ENCODE results near the gene MYMX. TPM values are rescaled to one million over a fixed set of nuclear protein-coding genes. Genes with fewer than 3 reads are reported as not detected.
A peak's percentile ranks its signal among the peaks of the same experiment; 100 is the strongest.

Gene MYMX
- total and polyA plus RNA-seq, 2 of the 13 experiments (the other 11 are each of a cell fraction or from before 2014, with no cell fraction given), result not detected

DNA sequence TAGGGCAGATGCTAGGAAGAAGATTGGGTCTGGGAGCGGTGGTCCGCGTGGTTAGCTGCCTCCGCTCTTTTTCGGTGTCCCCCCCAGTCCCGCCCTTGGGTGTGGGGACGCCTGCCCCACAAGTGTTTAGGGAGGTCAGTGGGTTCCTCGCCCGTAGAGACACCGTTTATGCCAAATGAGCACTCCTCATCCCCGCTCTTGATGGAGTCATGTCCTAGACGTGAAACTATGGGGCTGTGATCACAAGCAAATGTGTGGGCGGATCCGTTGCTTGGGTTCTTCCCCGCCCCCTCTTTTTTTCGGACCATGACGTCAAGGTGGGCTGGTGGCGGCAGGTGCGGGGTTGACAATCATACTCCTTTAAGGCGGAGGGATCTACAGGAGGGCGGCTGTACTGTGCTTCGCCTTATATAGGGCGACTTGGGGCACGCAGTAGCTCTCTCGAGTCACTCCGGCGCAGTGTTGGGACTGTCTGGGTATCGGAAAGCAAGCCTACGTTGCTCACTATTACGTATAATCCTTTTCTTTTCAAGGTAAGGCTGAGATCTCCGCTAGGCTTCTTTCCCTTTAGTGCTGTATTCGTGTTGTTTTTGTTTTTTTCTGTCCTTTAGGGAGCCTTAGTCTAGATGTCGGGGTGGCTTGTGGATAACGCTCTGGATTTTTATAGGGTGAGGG, 30.1 kb downstream of the MYMX start, which contains the start of gene HSP90AB1 (continued):
- no peak for TF ChIP-seq FOXO4 (CRISPR knock-in tag; conservative IDR thresholded peaks at IDR 0.05)
- TF ChIP-seq, protein P1, sequence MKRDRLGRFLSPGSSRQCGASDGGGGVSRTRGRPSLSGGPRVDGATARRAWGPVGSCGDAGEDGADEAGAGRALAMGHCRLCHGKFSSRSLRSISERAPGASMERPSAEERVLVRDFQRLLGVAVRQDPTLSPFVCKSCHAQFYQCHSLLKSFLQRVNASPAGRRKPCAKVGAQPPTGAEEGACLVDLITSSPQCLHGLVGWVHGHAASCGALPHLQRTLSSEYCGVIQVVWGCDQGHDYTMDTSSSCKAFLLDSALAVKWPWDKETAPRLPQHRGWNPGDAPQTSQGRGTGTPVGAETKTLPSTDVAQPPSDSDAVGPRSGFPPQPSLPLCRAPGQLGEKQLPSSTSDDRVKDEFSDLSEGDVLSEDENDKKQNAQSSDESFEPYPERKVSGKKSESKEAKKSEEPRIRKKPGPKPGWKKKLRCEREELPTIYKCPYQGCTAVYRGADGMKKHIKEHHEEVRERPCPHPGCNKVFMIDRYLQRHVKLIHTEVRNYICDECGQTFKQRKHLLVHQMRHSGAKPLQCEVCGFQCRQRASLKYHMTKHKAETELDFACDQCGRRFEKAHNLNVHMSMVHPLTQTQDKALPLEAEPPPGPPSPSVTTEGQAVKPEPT (CRISPR knock-in tag; IDR thresholded peaks at IDR 0.05; ENCODE audit: low read depth), result peak; percentile 70
- TF ChIP-seq, protein P2, sequence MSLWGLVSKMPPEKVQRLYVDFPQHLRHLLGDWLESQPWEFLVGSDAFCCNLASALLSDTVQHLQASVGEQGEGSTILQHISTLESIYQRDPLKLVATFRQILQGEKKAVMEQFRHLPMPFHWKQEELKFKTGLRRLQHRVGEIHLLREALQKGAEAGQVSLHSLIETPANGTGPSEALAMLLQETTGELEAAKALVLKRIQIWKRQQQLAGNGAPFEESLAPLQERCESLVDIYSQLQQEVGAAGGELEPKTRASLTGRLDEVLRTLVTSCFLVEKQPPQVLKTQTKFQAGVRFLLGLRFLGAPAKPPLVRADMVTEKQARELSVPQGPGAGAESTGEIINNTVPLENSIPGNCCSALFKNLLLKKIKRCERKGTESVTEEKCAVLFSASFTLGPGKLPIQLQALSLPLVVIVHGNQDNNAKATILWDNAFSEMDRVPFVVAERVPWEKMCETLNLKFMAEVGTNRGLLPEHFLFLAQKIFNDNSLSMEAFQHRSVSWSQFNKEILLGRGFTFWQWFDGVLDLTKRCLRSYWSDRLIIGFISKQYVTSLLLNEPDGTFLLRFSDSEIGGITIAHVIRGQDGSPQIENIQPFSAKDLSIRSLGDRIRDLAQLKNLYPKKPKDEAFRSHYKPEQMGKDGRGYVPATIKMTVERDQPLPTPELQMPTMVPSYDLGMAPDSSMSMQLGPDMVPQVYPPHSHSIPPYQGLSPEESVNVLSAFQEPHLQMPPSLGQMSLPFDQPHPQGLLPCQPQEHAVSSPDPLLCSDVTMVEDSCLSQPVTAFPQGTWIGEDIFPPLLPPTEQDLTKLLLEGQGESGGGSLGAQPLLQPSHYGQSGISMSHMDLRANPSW (CRISPR knock-in tag; IDR thresholded peaks at IDR 0.05; ENCODE audit: borderline replicate concordance), result peak; percentile 8; the same call in 1 of the 2 replicates
- no peak for TF ChIP-seq NPAS2 (CRISPR knock-in tag; IDR thresholded peaks at IDR 0.05; ENCODE audit: borderline replicate concordance)
- no peak for TF ChIP-seq ZNF282 (IDR thresholded peaks at IDR 0.05; ENCODE audit: partially characterized antibody)
- TF ChIP-seq SP4 (CRISPR knock-in tag; IDR thresholded peaks at IDR 0.05), result peak; percentile 55
- TF ChIP-seq ZNF343 (CRISPR knock-in tag; IDR thresholded peaks at IDR 0.05), result no peak
- TF ChIP-seq PAF1 (CRISPR knock-in tag; IDR thresholded peaks at IDR 0.05), result no peak
- TF ChIP-seq TCF7 (IDR thresholded peaks at IDR 0.05; ENCODE audit: low read depth), result no peak
- TF ChIP-seq SMYD3 (CRISPR knock-in tag; IDR thresholded peaks at IDR 0.05), result no peak; the same call in 1 of the 2 replicates
- peak; percentile 89; the same call in 1 of the 2 replicates for TF ChIP-seq SMAD3 (CRISPR knock-in tag; IDR thresholded peaks at IDR 0.05)
- TF ChIP-seq MZF1 (CRISPR knock-in tag; IDR thresholded peaks at IDR 0.05; ENCODE audit: borderline replicate concordance), result no peak
- 0 out of 2 replicates have a peak, but pooled peaks have one; percentile 8 for TF ChIP-seq ZNF83 (CRISPR knock-in tag; IDR thresholded peaks at IDR 0.05; ENCODE audit: borderline replicate concordance)
- TF ChIP-seq TOE1 (CRISPR knock-in tag; IDR thresholded peaks at IDR 0.05), result no peak
- no peak; the same call in 1 of the 2 replicates for TF ChIP-seq NFKB2 (CRISPR knock-in tag; IDR thresholded peaks at IDR 0.05; ENCODE audit: borderline replicate concordance)
- TF ChIP-seq NFE2 (CRISPR knock-in tag; IDR thresholded peaks at IDR 0.05), result no peak
- TF ChIP-seq MAFG (CRISPR knock-in tag; IDR thresholded peaks at IDR 0.05), result no peak
- TF ChIP-seq, protein P3, sequence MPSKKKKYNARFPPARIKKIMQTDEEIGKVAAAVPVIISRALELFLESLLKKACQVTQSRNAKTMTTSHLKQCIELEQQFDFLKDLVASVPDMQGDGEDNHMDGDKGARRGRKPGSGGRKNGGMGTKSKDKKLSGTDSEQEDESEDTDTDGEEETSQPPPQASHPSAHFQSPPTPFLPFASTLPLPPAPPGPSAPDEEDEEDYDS (CRISPR knock-in tag; IDR thresholded peaks at IDR 0.05), result peak; percentile 100
- TF ChIP-seq RNF219 (CRISPR knock-in tag; IDR thresholded peaks at IDR 0.05), result no peak; the same call in 1 of the 2 replicates
- no peak; the same call in 1 of the 2 replicates for TF ChIP-seq ZBTB25 (CRISPR knock-in tag; IDR thresholded peaks at IDR 0.05)
